ENCODE results near the gene ADARB2.

DNA sequence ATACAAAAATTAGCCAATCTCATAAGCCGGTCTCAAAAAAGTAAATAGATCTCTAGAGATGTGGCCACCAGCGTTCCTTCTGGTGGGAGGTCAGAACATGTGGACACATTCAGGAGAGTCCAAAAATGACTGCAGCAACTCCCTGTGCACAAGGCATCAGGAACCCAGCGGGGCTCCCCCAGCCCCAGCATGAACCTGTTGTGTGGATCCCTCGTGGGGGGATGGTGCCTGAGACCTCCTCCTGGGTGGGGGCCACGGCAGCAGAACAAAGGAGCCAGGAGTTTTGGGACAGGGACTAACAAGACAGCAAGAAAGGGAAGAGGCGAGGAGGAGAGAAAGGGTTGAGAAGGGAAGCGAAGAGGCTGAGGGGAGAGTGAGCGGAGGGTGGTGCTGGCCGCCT, 559.4 kb downstream of the ADARB2 start:
- TF ChIP-seq, protein P1, sequence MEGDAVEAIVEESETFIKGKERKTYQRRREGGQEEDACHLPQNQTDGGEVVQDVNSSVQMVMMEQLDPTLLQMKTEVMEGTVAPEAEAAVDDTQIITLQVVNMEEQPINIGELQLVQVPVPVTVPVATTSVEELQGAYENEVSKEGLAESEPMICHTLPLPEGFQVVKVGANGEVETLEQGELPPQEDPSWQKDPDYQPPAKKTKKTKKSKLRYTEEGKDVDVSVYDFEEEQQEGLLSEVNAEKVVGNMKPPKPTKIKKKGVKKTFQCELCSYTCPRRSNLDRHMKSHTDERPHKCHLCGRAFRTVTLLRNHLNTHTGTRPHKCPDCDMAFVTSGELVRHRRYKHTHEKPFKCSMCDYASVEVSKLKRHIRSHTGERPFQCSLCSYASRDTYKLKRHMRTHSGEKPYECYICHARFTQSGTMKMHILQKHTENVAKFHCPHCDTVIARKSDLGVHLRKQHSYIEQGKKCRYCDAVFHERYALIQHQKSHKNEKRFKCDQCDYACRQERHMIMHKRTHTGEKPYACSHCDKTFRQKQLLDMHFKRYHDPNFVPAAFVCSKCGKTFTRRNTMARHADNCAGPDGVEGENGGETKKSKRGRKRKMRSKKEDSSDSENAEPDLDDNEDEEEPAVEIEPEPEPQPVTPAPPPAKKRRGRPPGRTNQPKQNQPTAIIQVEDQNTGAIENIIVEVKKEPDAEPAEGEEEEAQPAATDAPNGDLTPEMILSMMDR (tag by site-specific recombination; IDR thresholded peaks at IDR 0.05) = no peak
- TF ChIP-seq, protein P2, sequence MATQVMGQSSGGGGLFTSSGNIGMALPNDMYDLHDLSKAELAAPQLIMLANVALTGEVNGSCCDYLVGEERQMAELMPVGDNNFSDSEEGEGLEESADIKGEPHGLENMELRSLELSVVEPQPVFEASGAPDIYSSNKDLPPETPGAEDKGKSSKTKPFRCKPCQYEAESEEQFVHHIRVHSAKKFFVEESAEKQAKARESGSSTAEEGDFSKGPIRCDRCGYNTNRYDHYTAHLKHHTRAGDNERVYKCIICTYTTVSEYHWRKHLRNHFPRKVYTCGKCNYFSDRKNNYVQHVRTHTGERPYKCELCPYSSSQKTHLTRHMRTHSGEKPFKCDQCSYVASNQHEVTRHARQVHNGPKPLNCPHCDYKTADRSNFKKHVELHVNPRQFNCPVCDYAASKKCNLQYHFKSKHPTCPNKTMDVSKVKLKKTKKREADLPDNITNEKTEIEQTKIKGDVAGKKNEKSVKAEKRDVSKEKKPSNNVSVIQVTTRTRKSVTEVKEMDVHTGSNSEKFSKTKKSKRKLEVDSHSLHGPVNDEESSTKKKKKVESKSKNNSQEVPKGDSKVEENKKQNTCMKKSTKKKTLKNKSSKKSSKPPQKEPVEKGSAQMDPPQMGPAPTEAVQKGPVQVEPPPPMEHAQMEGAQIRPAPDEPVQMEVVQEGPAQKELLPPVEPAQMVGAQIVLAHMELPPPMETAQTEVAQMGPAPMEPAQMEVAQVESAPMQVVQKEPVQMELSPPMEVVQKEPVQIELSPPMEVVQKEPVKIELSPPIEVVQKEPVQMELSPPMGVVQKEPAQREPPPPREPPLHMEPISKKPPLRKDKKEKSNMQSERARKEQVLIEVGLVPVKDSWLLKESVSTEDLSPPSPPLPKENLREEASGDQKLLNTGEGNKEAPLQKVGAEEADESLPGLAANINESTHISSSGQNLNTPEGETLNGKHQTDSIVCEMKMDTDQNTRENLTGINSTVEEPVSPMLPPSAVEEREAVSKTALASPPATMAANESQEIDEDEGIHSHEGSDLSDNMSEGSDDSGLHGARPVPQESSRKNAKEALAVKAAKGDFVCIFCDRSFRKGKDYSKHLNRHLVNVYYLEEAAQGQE (tag by site-specific recombination; IDR thresholded peaks at IDR 0.05) = no peak
- TF ChIP-seq, protein P3, sequence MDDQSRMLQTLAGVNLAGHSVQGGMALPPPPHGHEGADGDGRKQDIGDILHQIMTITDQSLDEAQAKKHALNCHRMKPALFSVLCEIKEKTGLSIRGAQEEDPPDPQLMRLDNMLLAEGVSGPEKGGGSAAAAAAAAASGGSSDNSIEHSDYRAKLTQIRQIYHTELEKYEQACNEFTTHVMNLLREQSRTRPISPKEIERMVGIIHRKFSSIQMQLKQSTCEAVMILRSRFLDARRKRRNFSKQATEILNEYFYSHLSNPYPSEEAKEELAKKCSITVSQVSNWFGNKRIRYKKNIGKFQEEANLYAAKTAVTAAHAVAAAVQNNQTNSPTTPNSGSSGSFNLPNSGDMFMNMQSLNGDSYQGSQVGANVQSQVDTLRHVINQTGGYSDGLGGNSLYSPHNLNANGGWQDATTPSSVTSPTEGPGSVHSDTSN (CRISPR knock-in tag; IDR thresholded peaks at IDR 0.05) = no peak
- no peak for TF ChIP-seq YY2 (tag by site-specific recombination; IDR thresholded peaks at IDR 0.05)
- no peak for TF ChIP-seq ZNF600 (tag by site-specific recombination; IDR thresholded peaks at IDR 0.05)
- TF ChIP-seq, protein P4, sequence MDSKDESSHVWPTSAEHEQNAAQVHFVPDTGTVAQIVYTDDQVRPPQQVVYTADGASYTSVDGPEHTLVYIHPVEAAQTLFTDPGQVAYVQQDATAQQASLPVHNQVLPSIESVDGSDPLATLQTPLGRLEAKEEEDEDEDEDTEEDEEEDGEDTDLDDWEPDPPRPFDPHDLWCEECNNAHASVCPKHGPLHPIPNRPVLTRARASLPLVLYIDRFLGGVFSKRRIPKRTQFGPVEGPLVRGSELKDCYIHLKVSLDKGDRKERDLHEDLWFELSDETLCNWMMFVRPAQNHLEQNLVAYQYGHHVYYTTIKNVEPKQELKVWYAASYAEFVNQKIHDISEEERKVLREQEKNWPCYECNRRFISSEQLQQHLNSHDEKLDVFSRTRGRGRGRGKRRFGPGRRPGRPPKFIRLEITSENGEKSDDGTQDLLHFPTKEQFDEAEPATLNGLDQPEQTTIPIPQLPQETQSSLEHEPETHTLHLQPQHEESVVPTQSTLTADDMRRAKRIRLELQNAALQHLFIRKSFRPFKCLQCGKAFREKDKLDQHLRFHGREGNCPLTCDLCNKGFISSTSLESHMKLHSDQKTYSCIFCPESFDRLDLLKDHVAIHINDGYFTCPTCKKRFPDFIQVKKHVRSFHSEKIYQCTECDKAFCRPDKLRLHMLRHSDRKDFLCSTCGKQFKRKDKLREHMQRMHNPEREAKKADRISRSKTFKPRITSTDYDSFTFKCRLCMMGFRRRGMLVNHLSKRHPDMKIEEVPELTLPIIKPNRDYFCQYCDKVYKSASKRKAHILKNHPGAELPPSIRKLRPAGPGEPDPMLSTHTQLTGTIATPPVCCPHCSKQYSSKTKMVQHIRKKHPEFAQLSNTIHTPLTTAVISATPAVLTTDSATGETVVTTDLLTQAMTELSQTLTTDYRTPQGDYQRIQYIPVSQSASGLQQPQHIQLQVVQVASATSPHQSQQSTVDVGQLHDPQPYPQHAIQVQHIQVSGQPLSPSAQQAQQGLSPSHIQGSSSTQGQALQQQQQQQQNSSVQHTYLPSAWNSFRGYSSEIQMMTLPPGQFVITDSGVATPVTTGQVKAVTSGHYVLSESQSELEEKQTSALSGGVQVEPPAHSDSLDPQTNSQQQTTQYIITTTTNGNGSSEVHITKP (tag by site-specific recombination; IDR thresholded peaks at IDR 0.05) = no peak
- TF ChIP-seq, protein P5, sequence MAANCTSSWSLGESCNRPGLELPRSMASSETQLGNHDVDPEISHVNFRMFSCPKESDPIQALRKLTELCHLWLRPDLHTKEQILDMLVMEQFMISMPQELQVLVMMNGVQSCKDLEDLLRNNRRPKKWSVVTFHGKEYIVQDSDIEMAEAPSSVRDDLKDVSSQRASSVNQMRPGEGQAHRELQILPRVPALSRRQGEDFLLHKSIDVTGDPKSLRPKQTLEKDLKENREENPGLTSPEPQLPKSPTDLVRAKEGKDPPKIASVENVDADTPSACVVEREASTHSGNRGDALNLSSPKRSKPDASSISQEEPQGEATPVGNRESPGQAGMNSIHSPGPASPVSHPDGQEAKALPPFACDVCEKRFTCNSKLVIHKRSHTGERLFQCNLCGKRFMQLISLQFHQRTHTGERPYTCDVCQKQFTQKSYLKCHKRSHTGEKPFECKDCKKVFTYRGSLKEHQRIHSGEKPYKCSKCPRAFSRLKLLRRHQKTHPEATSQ (tag by site-specific recombination; IDR thresholded peaks at IDR 0.05) = no peak
